Sigmoid colon (tissue), 4 donors: ENCODE results near the gene RRP9.
A peak's percentile ranks its signal among the peaks of the same experiment; 100 is the strongest.

Experiments
- CTCF ChIP-seq, 4 experiments: fragments of 450-650 bp in 3 of 4; fragments of 200-600 bp in 1 of 4; IDR thresholded peaks; one replicate each; pipeline ENCODE4 v1.5.1; 2016 to 2019; ENCODE audit warnings: antibody characterized with exemption in 4 of 4, mild to moderate bottlenecking in 3 of 4, moderate library complexity in 2 of 4
- EP300 ChIP-seq, 4 donors: sonication (generic); formaldehyde crosslinking; IDR thresholded peaks; one replicate each; pipeline ENCODE4 v1.6.1; 2017; ENCODE audit warnings: antibody characterized with exemption in 4 of 4
- POLR2A ChIP-seq, 2 donors: fragments of 450-650 bp; IDR thresholded peaks; one replicate each; pipeline ENCODE4 v1.6.1; 2016; ENCODE audit warnings: antibody characterized with exemption in 2 of 2, mild to moderate bottlenecking in 2 of 2, moderate library complexity in 2 of 2
- POLR2AphosphoS5 ChIP-seq, 4 donors: sonication (generic); formaldehyde crosslinking; IDR thresholded peaks; one replicate each; pipeline ENCODE4 v1.6.1; 2017; ENCODE audit warnings: antibody characterized with exemption in 4 of 4

GRCh38 chr3:51982352-51982837 is 40.7 kb upstream of the RRP9 start:
- TF ChIP-seq POLR2A (IDR thresholded peaks at IDR 0.05) (no peak), CTCF (IDR thresholded peaks at IDR 0.05) (peak in 3 of 4 experiments; percentile 36 to 62 (median 42)), POLR2AphosphoS5 (IDR thresholded peaks at IDR 0.05) (no peak), EP300 (IDR thresholded peaks at IDR 0.05) (no peak)
